ENCODE results near the gene SAMD8.

DNA sequence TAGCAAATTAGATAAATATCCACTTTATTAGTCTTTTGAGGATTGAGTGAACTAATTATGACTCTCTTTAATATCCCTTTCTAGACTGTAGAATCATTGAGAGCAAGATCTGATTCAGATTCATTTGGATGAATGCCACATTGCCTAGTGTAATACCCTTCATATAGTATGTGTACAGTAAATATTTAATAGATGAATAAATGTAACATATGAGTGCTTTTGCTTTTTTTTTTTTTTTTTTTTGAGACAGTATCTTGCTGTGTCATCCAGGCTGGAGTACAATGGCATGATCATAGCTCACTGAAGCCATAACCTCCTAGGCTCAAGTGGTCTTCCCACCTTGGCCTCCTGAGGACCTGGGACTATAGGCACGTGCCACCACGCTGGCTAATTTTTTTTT, 14.8 kb downstream of the SAMD8 start:
- TF ChIP-seq, protein P1, sequence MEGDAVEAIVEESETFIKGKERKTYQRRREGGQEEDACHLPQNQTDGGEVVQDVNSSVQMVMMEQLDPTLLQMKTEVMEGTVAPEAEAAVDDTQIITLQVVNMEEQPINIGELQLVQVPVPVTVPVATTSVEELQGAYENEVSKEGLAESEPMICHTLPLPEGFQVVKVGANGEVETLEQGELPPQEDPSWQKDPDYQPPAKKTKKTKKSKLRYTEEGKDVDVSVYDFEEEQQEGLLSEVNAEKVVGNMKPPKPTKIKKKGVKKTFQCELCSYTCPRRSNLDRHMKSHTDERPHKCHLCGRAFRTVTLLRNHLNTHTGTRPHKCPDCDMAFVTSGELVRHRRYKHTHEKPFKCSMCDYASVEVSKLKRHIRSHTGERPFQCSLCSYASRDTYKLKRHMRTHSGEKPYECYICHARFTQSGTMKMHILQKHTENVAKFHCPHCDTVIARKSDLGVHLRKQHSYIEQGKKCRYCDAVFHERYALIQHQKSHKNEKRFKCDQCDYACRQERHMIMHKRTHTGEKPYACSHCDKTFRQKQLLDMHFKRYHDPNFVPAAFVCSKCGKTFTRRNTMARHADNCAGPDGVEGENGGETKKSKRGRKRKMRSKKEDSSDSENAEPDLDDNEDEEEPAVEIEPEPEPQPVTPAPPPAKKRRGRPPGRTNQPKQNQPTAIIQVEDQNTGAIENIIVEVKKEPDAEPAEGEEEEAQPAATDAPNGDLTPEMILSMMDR (IDR thresholded peaks at IDR 0.05), result no peak
- TF ChIP-seq POLR2A (IDR thresholded peaks at IDR 0.05), result no peak

All from Peyer's patch (tissue), 4 donors.